A549 treated with AZD9567 at 1 μM for 4 hours (cell line): ENCODE data around the gene RABEPK. TPM values are rescaled to one million over a fixed set of nuclear protein-coding genes. Genes with fewer than 3 reads are reported as not detected.

Experiments
- total RNA-seq: library from RNA; stranded (reverse); fragments of 200-300 nt; extraction: Qiagen RNA extraction; gene quantifications from 5 replicates; pipeline ENCODE4 v1.2.3, GENCODE V29; 2022; ENCODE audit not compliant: insufficient read depth

RABEPK gene, protein sequence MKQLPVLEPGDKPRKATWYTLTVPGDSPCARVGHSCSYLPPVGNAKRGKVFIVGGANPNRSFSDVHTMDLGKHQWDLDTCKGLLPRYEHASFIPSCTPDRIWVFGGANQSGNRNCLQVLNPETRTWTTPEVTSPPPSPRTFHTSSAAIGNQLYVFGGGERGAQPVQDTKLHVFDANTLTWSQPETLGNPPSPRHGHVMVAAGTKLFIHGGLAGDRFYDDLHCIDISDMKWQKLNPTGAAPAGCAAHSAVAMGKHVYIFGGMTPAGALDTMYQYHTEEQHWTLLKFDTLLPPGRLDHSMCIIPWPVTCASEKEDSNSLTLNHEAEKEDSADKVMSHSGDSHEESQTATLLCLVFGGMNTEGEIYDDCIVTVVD
- total RNA-seq: 38.9 to 43.9 TPM (median 42.7 TPM) in 5 replicates

DNA sequence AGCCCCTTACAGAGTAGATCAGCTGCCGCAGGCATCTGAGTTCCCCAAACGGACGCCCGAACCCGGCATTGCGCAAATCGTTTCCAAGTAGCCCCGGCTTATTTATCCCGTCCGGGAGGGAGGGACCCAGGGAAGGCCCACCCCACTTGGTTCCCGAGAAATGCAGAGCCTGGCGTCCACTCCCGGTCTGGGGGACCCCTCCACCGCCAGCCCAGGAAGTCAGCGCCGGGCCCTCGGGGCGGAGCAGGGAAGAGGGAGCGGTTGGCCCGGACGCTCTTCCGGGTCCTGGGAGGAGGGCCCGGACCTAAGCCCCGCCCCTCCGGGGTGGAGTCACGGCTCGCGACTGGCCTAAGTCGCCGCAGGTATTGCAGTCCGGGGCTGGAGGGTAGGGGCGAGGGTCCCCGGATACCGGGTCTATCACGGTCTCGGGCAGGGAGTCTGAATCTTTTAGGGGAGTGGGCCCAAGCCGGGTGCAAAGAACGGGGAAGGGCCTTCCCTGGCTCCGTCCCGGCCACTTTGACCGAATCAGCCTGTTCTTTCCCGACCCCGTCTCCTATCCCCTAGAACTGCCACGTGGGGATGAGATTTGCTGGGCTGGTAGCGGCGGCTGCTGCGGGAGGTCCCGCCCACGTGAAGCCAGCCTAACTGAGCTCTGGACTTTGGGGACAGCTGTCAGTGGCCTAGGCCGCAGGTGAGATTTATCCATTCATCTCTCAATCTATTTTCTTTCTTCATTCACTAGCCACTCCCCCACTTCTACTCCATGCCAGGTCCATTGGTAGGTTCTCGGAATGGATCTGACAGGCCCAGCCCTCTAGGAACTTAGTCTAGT lies at the start of gene RABEPK:
RABEPK (plus strand) TSS at position 327 of the 832 bp plus-strand sequence. CDS start 2,472 bp downstream, outside the sequence.

DNA sequence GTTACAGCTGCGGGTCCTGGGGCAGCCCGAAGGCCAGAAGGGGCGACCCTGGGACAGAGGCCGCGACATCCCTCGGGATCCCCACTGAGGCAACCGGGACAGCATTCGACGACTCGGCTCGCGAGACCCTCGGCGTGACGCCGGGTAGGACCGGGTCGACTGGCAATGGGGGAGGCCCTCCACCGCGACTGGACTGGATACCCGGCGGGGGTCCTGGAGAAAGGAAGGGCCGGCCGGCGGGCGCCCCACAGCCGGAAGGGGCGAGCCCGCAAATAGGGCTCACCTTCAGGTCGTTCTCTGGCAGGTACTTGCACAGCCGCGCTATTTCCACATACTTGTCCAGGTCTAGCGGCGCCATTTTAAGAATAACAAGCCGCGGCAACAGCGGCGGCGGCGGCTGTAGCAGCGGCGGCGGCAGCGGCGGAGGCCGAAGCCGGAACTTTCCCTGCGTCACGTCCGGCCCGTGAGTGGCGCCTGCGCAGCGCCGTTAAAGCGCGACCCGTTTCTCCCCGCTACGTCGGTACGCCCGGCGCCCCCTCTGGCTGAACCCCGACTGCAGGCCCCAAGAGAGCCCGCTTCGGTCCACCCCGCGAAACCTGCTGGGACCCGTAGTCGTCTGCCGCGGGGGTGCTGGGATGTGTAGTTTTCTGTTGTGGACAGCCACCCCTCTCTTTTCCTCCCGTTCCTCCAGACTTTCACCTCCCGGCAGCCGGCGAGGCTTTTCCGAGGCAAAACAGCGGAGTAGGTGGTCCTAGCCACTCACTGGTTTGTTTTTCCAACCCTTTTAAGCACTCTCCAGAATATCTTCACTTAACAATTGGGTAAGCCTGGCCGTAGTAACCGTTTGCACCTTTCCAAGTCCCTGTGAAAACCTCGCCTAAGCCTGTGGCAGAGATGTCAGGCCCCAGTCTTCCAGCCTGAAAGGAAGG lies 10.7 kb upstream of the RABEPK start, which contains the start of gene PPP6C:
PPP6C (minus strand) TSS at position 443 of the 929 bp plus-strand sequence; CDS start at position 358, 85 bp downstream.

DNA sequence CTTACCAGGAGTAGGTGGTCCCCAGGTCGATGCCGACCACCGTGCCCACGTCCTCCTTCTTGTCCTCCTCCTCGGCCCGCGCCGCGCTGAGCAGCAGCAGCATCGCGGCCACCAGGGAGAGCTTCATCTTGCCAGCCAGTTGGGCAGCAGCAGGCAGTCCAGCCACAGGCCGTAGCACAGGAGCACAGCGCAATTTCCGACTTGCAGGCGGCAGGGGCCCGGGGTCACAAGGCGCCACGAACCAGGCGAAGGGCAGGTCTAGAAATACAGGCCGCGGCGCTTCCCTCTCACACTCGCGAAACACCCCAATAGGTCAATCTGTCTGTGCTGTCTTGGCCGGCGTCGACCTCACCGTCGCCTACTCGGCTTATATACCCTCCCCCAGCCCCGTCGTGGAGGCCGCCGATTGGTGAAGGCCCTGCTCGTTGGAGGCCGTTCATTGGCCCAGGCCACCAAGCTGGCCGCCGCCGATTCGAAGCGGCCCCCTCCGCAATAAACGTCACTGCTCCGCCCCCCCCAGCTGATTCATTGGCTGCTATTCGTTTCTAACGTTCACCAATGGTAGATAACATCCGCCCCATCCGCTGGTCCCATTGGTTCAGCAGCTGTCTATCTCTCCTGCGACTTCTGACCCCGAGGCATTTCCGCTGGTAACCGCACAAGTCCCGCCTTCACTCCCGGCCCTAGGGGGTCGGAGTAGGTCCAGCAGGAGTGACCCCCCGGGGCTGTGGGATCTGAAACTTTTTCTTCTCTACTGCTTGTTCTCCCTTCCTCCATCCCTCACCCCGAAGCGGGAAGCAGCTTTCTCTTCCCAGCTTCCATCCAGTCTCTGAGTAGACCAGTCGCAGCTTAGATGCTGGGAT lies 40.9 kb downstream of the RABEPK start, which contains the start of gene HSPA5:
HSPA5 (minus strand) TSS at position 344 of the 863 bp plus-strand sequence; CDS start at position 127, 217 bp downstream.

DNA sequence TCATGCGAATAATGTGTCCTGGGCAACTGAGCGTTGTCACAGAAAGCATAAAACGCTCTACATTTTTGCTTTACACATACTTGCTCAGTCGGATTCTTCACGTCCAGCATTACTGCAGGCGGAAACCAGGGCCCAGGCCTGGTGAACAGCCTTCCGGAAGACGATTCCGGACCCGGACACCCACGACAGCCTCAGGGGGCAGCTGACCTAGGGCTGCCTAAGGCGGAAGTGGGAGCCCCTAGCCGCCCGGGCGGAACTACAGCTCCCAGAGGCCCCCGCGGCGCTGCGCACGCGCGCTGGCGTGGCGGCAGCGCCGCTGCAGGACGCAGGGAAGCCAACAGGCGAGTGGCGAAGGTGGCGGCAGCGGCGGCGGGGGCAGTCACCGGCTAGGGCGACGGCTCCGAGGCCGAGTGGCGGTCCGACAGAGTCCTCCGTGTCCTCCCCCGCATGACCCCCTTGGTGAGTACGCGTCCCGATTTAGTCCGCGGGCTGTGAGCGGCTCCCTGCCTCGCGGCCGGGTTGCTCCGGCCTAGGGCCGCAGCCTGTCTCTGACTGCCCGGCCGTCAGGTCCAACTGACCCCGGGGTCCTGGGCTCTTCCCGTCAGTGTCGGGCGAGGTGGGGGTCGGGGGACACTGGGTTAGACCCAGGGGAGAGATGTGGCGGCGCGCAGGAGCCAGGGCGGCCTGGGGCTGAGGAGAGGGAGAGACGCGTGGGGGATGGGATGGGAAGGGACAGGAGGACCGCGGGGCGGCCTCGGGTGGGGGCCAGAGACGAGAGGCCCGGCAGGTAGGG lies 61.4 kb downstream of the RABEPK start, which contains the start of gene GAPVD1:
GAPVD1 (plus strand) TSS at position 326 of the 793 bp plus-strand sequence. CDS start 37,096 bp downstream, outside the sequence.

Other genes starting within 250 kb of the RABEPK start
- 1.5 to 4.1 TPM (median 2.0 TPM) in 5 replicates for gene SCAI, start 57.0 kb upstream of the RABEPK start, total RNA-seq
- gene PPP6C, start 10.7 kb upstream of the RABEPK start, total RNA-seq: 24.1 to 27.8 TPM (median 26.0 TPM) in 5 replicates
- gene HSPA5, start 40.8 kb downstream of the RABEPK start, total RNA-seq: 339 to 387 TPM (median 376 TPM) in 5 replicates
- 12.8 to 17.1 TPM (median 14.1 TPM) in 5 replicates for gene GAPVD1, start 61.3 kb downstream of the RABEPK start, total RNA-seq